PC-9 (cell line): ENCODE measurements around the gene FBXL17.

Source experiments
- CTCF ChIP-seq: fragments of 200-600 bp; sonication (generic); conservative IDR thresholded peaks from 2 replicates; pipeline ENCODE4 v1.6.1; 2017; ENCODE audit warnings: mixed run types, antibody characterized with exemption, mild to moderate bottlenecking, moderate library complexity
- EZH2 ChIP-seq: fragments of 200-600 bp; sonication (generic); IDR thresholded peaks from 2 replicates; pipeline ENCODE4 v1.8.0; 2017; ENCODE audit warnings: antibody characterized with exemption, low read depth

DNA sequence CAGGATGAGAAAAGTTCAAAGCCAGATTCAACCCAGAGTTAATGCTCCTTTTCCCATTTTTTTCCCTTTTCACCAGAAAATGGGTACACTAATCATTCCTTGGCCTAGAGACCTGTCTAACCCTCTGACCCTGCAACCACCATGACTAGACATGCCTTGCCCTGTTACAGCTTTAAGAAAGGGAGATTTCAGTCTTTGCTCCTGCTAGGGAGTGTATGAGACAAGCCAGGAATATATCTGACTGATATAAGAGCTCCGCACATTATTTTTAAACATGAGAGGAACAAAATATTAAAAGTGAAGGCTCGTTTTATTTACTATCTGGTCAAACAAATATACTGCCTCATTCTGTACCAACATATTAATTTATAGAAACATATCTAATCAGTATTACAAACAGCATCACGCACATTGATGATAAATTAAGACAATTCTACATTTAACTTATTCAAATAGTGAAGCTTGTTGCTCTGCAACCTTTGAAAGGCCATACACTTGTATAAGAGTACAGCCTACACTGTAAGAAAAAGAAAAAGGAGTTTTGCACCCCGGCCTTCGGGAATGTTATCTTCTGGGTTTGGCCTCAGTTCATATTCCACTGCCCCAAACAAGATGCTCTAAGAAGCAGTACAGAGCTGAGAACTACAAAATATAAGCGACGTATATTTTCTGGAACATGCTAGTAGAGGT lies 132.7 kb downstream of the FBXL17 start:
- no peak for TF ChIP-seq CTCF
- no peak for TF ChIP-seq EZH2
